Neural cell (in vitro differentiated cells): ENCODE data around the gene COLQ. TPM values are rescaled to one million over a fixed set of nuclear protein-coding genes. Genes with fewer than 3 reads are reported as not detected.

ENCODE experiments used
- H2AFZ ChIP-seq: fragments of 200-600, 300-800 bp; sonication (generic), shearing (Covaris generic); 2 replicates; pipeline ENCODE4 v1.6.0; 2014; ENCODE audit warnings: low read depth, mild to moderate bottlenecking, antibody characterized with exemption, low read length, moderate library complexity
- H3F3A ChIP-seq: fragments of 200-600 bp; shearing (Covaris generic); 2 replicates; pipeline ENCODE4 v1.6.1; 2016; ENCODE audit warnings: mild to moderate bottlenecking, moderate library complexity, mixed read lengths, antibody characterized with exemption, low read length; ENCODE audit not compliant: insufficient read depth, poor library complexity, severe bottlenecking
- H3K27ac ChIP-seq: fragments of 200-600, 300-800 bp; sonication (generic), shearing (Covaris generic); 2 replicates; pipeline ENCODE4 v1.5.1; 2014; ENCODE audit warnings: mild to moderate bottlenecking, low read length, moderate library complexity
- H3K27me3 ChIP-seq: fragments of 300-800, 200-600 bp; sonication (generic), shearing (Covaris generic); 2 replicates; pipeline ENCODE4 v1.6.0; 2014; ENCODE audit warnings: mild to moderate bottlenecking, low read depth, low read length, moderate library complexity; ENCODE audit not compliant: insufficient read depth
- H3K36me3 ChIP-seq: fragments of 300-800, 200-600 bp; sonication (generic), shearing (Covaris generic); 2 replicates; pipeline ENCODE4 v1.5.1; 2014; ENCODE audit warnings: mild to moderate bottlenecking, antibody characterized with exemption, low read length, moderate library complexity; ENCODE audit not compliant: insufficient read depth
- H3K4me2 ChIP-seq: fragments of 300-800, 200-600 bp; sonication (generic), shearing (Covaris generic); 2 replicates; pipeline ENCODE4 v1.6.0; 2014; ENCODE audit warnings: mild to moderate bottlenecking, low read length
- H3K4me3 ChIP-seq: fragments of 300-800, 200-600 bp; sonication (generic), shearing (Covaris generic); 2 replicates; pipeline ENCODE4 v1.5.1; 2014; ENCODE audit warnings: mild to moderate bottlenecking, low read length, moderate library complexity
- H3K79me2 ChIP-seq: fragments of 200-600 bp; shearing (Covaris generic); replicated peaks from 2 replicates; pipeline ENCODE4 v1.6.0; 2014; ENCODE audit warnings: mild to moderate bottlenecking, low read length, moderate library complexity; ENCODE audit not compliant: insufficient read depth
- H3K9ac ChIP-seq: fragments of 300-800, 200-600 bp; sonication (generic), shearing (Covaris generic); 2 replicates; pipeline ENCODE4 v1.6.1; 2016; ENCODE audit warnings: mild to moderate bottlenecking, low read length, mixed read lengths
- H3K9me2 ChIP-seq: fragments of 200-600 bp; shearing (Covaris generic); 2 replicates; pipeline ENCODE4 v1.6.1; 2016; ENCODE audit warnings: mild to moderate bottlenecking, low read length, mixed read lengths; ENCODE audit not compliant: insufficient read depth
- H3K9me3 ChIP-seq: fragments of 200-600, 300-800 bp; sonication (generic), shearing (Covaris generic); 2 replicates; pipeline ENCODE4 v1.6.1; 2016; ENCODE audit warnings: mild to moderate bottlenecking, mixed run types, low read length, moderate library complexity, mixed read lengths
- H4K20me1 ChIP-seq: fragments of 200-600 bp; shearing (Covaris generic); 2 replicates; pipeline ENCODE4 v1.6.1; 2016; ENCODE audit warnings: mild to moderate bottlenecking, mixed run types; ENCODE audit not compliant: insufficient read depth
- EP300 ChIP-seq: fragments of 450-650 bp; conservative IDR thresholded peaks from 2 replicates; pipeline ENCODE4 v1.6.1; 2014; ENCODE audit warnings: antibody characterized with exemption, mild to moderate bottlenecking, moderate library complexity; ENCODE audit not compliant: poor library complexity, severe bottlenecking
- EZH2 ChIP-seq: fragments of 200-600, 300-800 bp; shearing (Covaris generic), sonication (generic); IDR thresholded peaks from 2 replicates; pipeline ENCODE4 v1.6.1; 2014; ENCODE audit warnings: antibody characterized with exemption, low read length, borderline replicate concordance, mild to moderate bottlenecking; ENCODE audit not compliant: insufficient read depth, poor library complexity, severe bottlenecking
- MXI1 ChIP-seq: fragments of 450-650 bp; conservative IDR thresholded peaks from 2 replicates; pipeline ENCODE4 v1.6.1; 2014; ENCODE audit warnings: antibody characterized with exemption, mild to moderate bottlenecking; ENCODE audit not compliant: poor library complexity, severe bottlenecking
- POLR2AphosphoS5 ChIP-seq: IDR thresholded peaks from 2 replicates; pipeline ENCODE4 v1.6.1; 2012
- RAD21 ChIP-seq: fragments of 450-650 bp; conservative IDR thresholded peaks from 2 replicates; pipeline ENCODE4 v1.6.1; 2014; ENCODE audit warnings: antibody characterized with exemption, mild to moderate bottlenecking, moderate library complexity
- REST ChIP-seq: IDR thresholded peaks from 2 replicates; pipeline ENCODE4 v1.6.1; 2012; ENCODE audit warnings: borderline replicate concordance
- TAF1 ChIP-seq: IDR thresholded peaks from 2 replicates; pipeline ENCODE4 v1.6.1; 2012; ENCODE audit warnings: low read depth
- polyA plus RNA-seq: library from polyadenylated mRNA; depleted of rRNA; stranded (reverse); fragments of >200 nt; gene quantifications from 2 replicates; pipeline ENCODE4 v1.2.3, GENCODE V29; 2014

Gene COLQ
- polyA plus RNA-seq, 1 donor from 2014 or later, result 9.5 TPM

- Histone ChIP-seq H4K20me1 (no peaks in the 10 kb centered on the region), H3K36me3 (no peaks in the 10 kb centered on the region), H3K79me2 (no peaks in the 10 kb centered on the region), H3K9me2 (no peaks in the 10 kb centered on the region), H3K4me3 (no peak overlapping the region), H3K4me2 (no peak overlapping the region), H3K27me3 (no peaks in the 10 kb centered on the region), H2AFZ (no peak overlapping the region), H3F3A (no peaks in the 10 kb centered on the region), H3K27ac (no peak overlapping the region), H3K9ac (no peak overlapping the region), H3K9me3 (no peaks in the 10 kb centered on the region)
- no peak for TF ChIP-seq REST
- no peak for TF ChIP-seq EP300
Observed at GRCh38 chr3:15499536-15499935, 22.0 kb downstream of the COLQ start.

- Histone ChIP-seq H3K9me2 (no peaks in the 10 kb centered on the region), H2AFZ (no peak overlapping the region), H3K36me3 (no peaks in the 10 kb centered on the region), H3K79me2 (no peaks in the 10 kb centered on the region), H3K9me3 (no peaks in the 10 kb centered on the region), H3K9ac (no peak overlapping the region), H3K27ac (no peak overlapping the region), H3K27me3 (no peaks in the 10 kb centered on the region), H3K4me2 (no peak overlapping the region), H3K4me3 (no peak overlapping the region), H4K20me1 (no peaks in the 10 kb centered on the region), H3F3A (no peaks in the 10 kb centered on the region)
- TF ChIP-seq EZH2 (no peak), MXI1 (no peak), POLR2AphosphoS5 (no peak), RAD21 (no peak)
Observed at GRCh38 chr3:15498431-15499214, 22.9 kb downstream of the COLQ start.

GRCh38 chr3:15497964-15498363 is 23.5 kb downstream of the COLQ start:
- Histone ChIP-seq H3K9ac (no peak overlapping the region), H3F3A (no peaks in the 10 kb centered on the region), H3K27me3 (no peaks in the 10 kb centered on the region), H3K4me2 (no peak overlapping the region), H3K9me2 (no peaks in the 10 kb centered on the region), H3K36me3 (no peaks in the 10 kb centered on the region), H3K9me3 (no peaks in the 10 kb centered on the region), H4K20me1 (no peaks in the 10 kb centered on the region), H3K27ac (no peak overlapping the region), H3K79me2 (no peaks in the 10 kb centered on the region), H3K4me3 (no peak overlapping the region), H2AFZ (no peak overlapping the region)
- TF ChIP-seq TAF1, result no peak
- no peak for TF ChIP-seq EP300
- TF ChIP-seq REST, result no peak
